ENCODE data around the gene DSCAML1. TPM values are rescaled to one million over a fixed set of nuclear protein-coding genes. Genes with fewer than 3 reads are reported as not detected.

DSCAML1 gene
- total and polyA plus RNA-seq, 9 of the 15 experiments (the other 6 are each of a cell fraction or from before 2014, with no cell fraction given), result not detected

- no peak for TF ChIP-seq BCLAF1 (IDR thresholded peaks at IDR 0.05; ENCODE audit: borderline replicate concordance in 1 of 2, control insufficient read depth in 1 of 2, low read depth in 2 of 2, low read length in 1 of 2)
- TF ChIP-seq MXI1 (IDR thresholded peaks at IDR 0.05; ENCODE audit: low read depth, low read length), result no peak
- no peak for TF ChIP-seq ZNF764 (CRISPR knock-in tag; IDR thresholded peaks at IDR 0.05; ENCODE audit: low read depth)
- TF ChIP-seq PHF8 (IDR thresholded peaks at IDR 0.05; ENCODE audit: borderline replicate concordance, low read length), result no peak
- TF ChIP-seq KAT2B (IDR thresholded peaks at IDR 0.05; ENCODE audit: low read depth, low read length), result no peak
- TF ChIP-seq HDAC6 (IDR thresholded peaks at IDR 0.05; ENCODE audit: low read depth, low read length), result no peak
These were observed 417.8 kb downstream of the DSCAML1 start (continued) for GRCh38 chr11:117378976-117379865.

Other genes starting within 250 kb of the DSCAML1 start
- gene FXYD2, start 27.5 kb upstream of the DSCAML1 start, total RNA-seq (2014; rRNA removed), result not detected in 2 replicates
- gene FXYD2, start 27.5 kb upstream of the DSCAML1 start, total RNA-seq (2014; rRNA removed; fragmentation: Illumina TruSeq; extraction: Trizol), result not detected in 2 replicates
- gene FXYD2, start 27.5 kb upstream of the DSCAML1 start, total RNA-seq (2015; rRNA removed; fragmentation: Illumina TruSeq; extraction: Trizol), result not detected in 2 replicates
- 0.29 TPM in 1 of 2 replicates, not detected in the other for gene FXYD2, start 27.5 kb upstream of the DSCAML1 start, total RNA-seq (2021)
- gene FXYD2, start 27.5 kb upstream of the DSCAML1 start, polyA plus RNA-seq (2011; rRNA removed), result not detected in 2 replicates
- gene FXYD2, start 27.5 kb upstream of the DSCAML1 start, polyA plus RNA-seq (2014; fragmentation: Illumina TruSeq; extraction: Trizol), result not detected in 2 replicates
- not detected for gene FXYD2, start 27.5 kb upstream of the DSCAML1 start, polyA plus RNA-seq (2014; fragmentation: Nextera tagmentation; extraction: Ambion mirVana)
- gene FXYD2, start 27.5 kb upstream of the DSCAML1 start, polyA plus RNA-seq (2014; rRNA removed), result not detected in 2 replicates
- not detected in 2 replicates for gene FXYD6, start 79.4 kb upstream of the DSCAML1 start, total RNA-seq (2014; rRNA removed)
- gene FXYD6, start 79.4 kb upstream of the DSCAML1 start, total RNA-seq (2014; rRNA removed; fragmentation: Illumina TruSeq; extraction: Trizol), result not detected in 2 replicates
- not detected in 2 replicates for gene FXYD6, start 79.4 kb upstream of the DSCAML1 start, total RNA-seq (2015; rRNA removed; fragmentation: Illumina TruSeq; extraction: Trizol)
- gene FXYD6, start 79.4 kb upstream of the DSCAML1 start, total RNA-seq (2021), result 0.27 and 0.35 TPM in 2 replicates
- gene FXYD6, start 79.4 kb upstream of the DSCAML1 start, polyA plus RNA-seq (2011; rRNA removed), result not detected in 2 replicates
- gene FXYD6, start 79.4 kb upstream of the DSCAML1 start, polyA plus RNA-seq (2014; fragmentation: Illumina TruSeq; extraction: Trizol), result not detected in 2 replicates
- gene FXYD6, start 79.4 kb upstream of the DSCAML1 start, polyA plus RNA-seq (2014; fragmentation: Nextera tagmentation; extraction: Ambion mirVana), result not detected
- gene FXYD6, start 79.4 kb upstream of the DSCAML1 start, polyA plus RNA-seq (2014; rRNA removed), result 0.07 TPM in 1 of 2 replicates, not detected in the other
- 0.08 and 0.27 TPM in 2 replicates for gene TMPRSS13, start 132.2 kb upstream of the DSCAML1 start, total RNA-seq (2014; rRNA removed)
- gene TMPRSS13, start 132.2 kb upstream of the DSCAML1 start, total RNA-seq (2014; rRNA removed; fragmentation: Illumina TruSeq; extraction: Trizol), result 0.15 TPM in 1 of 2 replicates, not detected in the other
- gene TMPRSS13, start 132.2 kb upstream of the DSCAML1 start, total RNA-seq (2015; rRNA removed; fragmentation: Illumina TruSeq; extraction: Trizol), result 0.14 and 0.19 TPM in 2 replicates
- gene TMPRSS13, start 132.2 kb upstream of the DSCAML1 start, total RNA-seq (2021), result 0.29 and 0.34 TPM in 2 replicates
- 0.25 and 0.37 TPM in 2 replicates for gene TMPRSS13, start 132.2 kb upstream of the DSCAML1 start, polyA plus RNA-seq (2011; rRNA removed)
- gene TMPRSS13, start 132.2 kb upstream of the DSCAML1 start, polyA plus RNA-seq (2014; fragmentation: Illumina TruSeq; extraction: Trizol), result 0.13 and 0.24 TPM in 2 replicates
- under 1 TPM; 0.11 to 0.13 TPM for gene TMPRSS13, start 132.2 kb upstream of the DSCAML1 start, polyA plus RNA-seq (2014; fragmentation: Nextera tagmentation; extraction: Ambion mirVana)
- 0.23 and 0.25 TPM in 2 replicates for gene TMPRSS13, start 132.2 kb upstream of the DSCAML1 start, polyA plus RNA-seq (2014; rRNA removed)
- 2.9 and 3.5 TPM in 2 replicates for gene IL10RA, start 189.2 kb upstream of the DSCAML1 start, total RNA-seq (2014; rRNA removed)
- 2.0 and 2.9 TPM in 2 replicates for gene IL10RA, start 189.2 kb upstream of the DSCAML1 start, total RNA-seq (2014; rRNA removed; fragmentation: Illumina TruSeq; extraction: Trizol)
- 1.4 and 2.1 TPM in 2 replicates for gene IL10RA, start 189.2 kb upstream of the DSCAML1 start, total RNA-seq (2015; rRNA removed; fragmentation: Illumina TruSeq; extraction: Trizol)
- 4.6 and 4.9 TPM in 2 replicates for gene IL10RA, start 189.2 kb upstream of the DSCAML1 start, total RNA-seq (2021)
- 15.4 and 17.3 TPM in 2 replicates for gene IL10RA, start 189.2 kb upstream of the DSCAML1 start, polyA plus RNA-seq (2011; rRNA removed)
- gene IL10RA, start 189.2 kb upstream of the DSCAML1 start, polyA plus RNA-seq (2014; fragmentation: Illumina TruSeq; extraction: Trizol), result 4.0 and 4.5 TPM in 2 replicates
- under 1 TPM; 0.17 to 0.48 TPM for gene IL10RA, start 189.2 kb upstream of the DSCAML1 start, polyA plus RNA-seq (2014; fragmentation: Nextera tagmentation; extraction: Ambion mirVana)
- gene IL10RA, start 189.2 kb upstream of the DSCAML1 start, polyA plus RNA-seq (2014; rRNA removed), result 2.7 and 3.6 TPM in 2 replicates

All from K562 (cell line).